Adrenal gland (tissue), 12 donors: ENCODE results near the gene DLG2. TPM values are rescaled to one million over a fixed set of nuclear protein-coding genes. Genes with fewer than 3 reads are reported as not detected.

ENCODE experiments used
- DNase-seq, 7 donors: peaks; one replicate each; pipeline ENCODE4 v3.0.0-alpha.2; 2019 to 2020
- H3K27ac ChIP-seq, 5 donors: fragments of 200-600 bp; sonication (generic) in 4 of 5; 1 replicate in 3 of 5; 2 replicates in 2 of 5; pipeline versions ENCODE4 v1.5.1 to v1.8.0; 2016 to 2020; ENCODE audit warnings: mild to moderate bottlenecking in 1 of 5
- H3K27me3 ChIP-seq: fragments of 200-600 bp; 2 replicates; pipeline ENCODE4 v1.8.0; 2021
- H3K36me3 ChIP-seq, 2 donors: fragments of 200-600 bp; replicated peaks in 1 of 2; 1 replicate in 1 of 2; 2 replicates in 1 of 2; pipeline versions ENCODE4 v1.5.1 to v1.8.0; 2018 to 2022
- H3K4me1 ChIP-seq, 2 donors: fragments of 200-600 bp; replicated peaks in 1 of 2; 1 replicate in 1 of 2; 2 replicates in 1 of 2; pipeline versions ENCODE4 v1.5.1 to v1.8.0; 2018 to 2021
- H3K4me3 ChIP-seq, 4 donors: fragments of 200-600 bp; sonication (generic) in 3 of 4; one replicate each; pipeline ENCODE4 v1.5.1; 2016 to 2018
- H3K9me3 ChIP-seq, 3 donors: fragments of 200-600 bp; sonication (generic) in 1 of 3; replicated peaks in 1 of 3; 1 replicate in 2 of 3; 2 replicates in 1 of 3; pipeline versions ENCODE4 v1.5.1 to v1.8.0; 2016 to 2021
- POLR2A ChIP-seq, 2 donors: fragments of 450-650 bp; IDR thresholded peaks; one replicate each; pipeline ENCODE4 v1.6.1; 2017; ENCODE audit warnings: antibody characterized with exemption in 2 of 2, mild to moderate bottlenecking in 2 of 2, moderate library complexity in 1 of 2
- WGBS, 4 donors: extraction: QIAGEN DNeasy Blood & Tissue Kit in 2 of 4; methylation state at CpG; one replicate each; pipeline versions ENCODE4 v1.1.5 to v1.1.7; 2013 to 2017; 5-methylcytosine and 5-hydroxymethylcytosine counted together
- intact Hi-C, 2 donors: fragments of 100-400 bp; cut with DNase I; formaldehyde crosslinking; loops; one replicate each; pipeline versions ENCODE4 v1.14.1 to v1.15.0; 2022 to 2023
- polyA plus RNA-seq, 3 donors: library from polyadenylated mRNA; stranded (reverse); fragments of 200-250 nt in 2 of 3; fragments of 350-450 nt in 1 of 3; fragmentation: Illumina TruSeq in 1 of 3; extraction: RNeasy Lipid Tissue Mini Kit (QIAGEN cat#74804) in 1 of 3; gene quantifications; one replicate each; pipeline ENCODE4 v1.2.3, GENCODE V29; 2013 to 2014
- total RNA-seq, 9 donors: library from RNA; depleted of rRNA in 4 of 9; stranded (reverse); fragments of >200 nt in 4 of 9; fragments of 120-200 nt in 1 of 9; fragmentation: NEBNext Ultra II Directional in 1 of 9; extraction: Animal tissue kit (Norgen Biotek cat#: 25700) in 1 of 9; gene quantifications; one replicate each; pipeline versions ENCODE4 v1.1.0 to v1.2.4, GENCODE V29; 2013 to 2023
- TF ChIP-seq, protein P1 (sequence below), 6 experiments: fragments of 450-650 bp in 4 of 6; fragments of 200-600 bp in 2 of 6; sonication (generic) in 1 of 6; IDR thresholded peaks; 1 replicate in 5 of 6; 2 replicates in 1 of 6; pipeline versions ENCODE4 v1.5.1 to v1.8.0; 2016 to 2021; ENCODE audit warnings: antibody characterized with exemption in 6 of 6, mild to moderate bottlenecking in 2 of 6, moderate library complexity in 1 of 6
- donor health status: healthy with polysubstance abuse.
- donor health status: Bipolar disorder and iron deficiency.
- donor health status: DM: yes; HTN: yes; CAD: no.
- donor health status: DM: no; HTN: no; CAD: no.
- donor health status: DM: no; HTN: no; CAD: no.
- donor health status: DM: yes; HTN: yes; CAD: no.

DLG2 gene
- total and polyA plus RNA-seq, 12 donors, result 8.3 to 101 (median 37.5) TPM

- WGBS, 4 donors, result 86 to 94% (median 88%) methylated on average over 1 of the region's 1 CpG
- TF ChIP-seq, protein P1, sequence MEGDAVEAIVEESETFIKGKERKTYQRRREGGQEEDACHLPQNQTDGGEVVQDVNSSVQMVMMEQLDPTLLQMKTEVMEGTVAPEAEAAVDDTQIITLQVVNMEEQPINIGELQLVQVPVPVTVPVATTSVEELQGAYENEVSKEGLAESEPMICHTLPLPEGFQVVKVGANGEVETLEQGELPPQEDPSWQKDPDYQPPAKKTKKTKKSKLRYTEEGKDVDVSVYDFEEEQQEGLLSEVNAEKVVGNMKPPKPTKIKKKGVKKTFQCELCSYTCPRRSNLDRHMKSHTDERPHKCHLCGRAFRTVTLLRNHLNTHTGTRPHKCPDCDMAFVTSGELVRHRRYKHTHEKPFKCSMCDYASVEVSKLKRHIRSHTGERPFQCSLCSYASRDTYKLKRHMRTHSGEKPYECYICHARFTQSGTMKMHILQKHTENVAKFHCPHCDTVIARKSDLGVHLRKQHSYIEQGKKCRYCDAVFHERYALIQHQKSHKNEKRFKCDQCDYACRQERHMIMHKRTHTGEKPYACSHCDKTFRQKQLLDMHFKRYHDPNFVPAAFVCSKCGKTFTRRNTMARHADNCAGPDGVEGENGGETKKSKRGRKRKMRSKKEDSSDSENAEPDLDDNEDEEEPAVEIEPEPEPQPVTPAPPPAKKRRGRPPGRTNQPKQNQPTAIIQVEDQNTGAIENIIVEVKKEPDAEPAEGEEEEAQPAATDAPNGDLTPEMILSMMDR (IDR thresholded peaks at IDR 0.05), result no peak
Observed at GRCh38 chr11:84044706-84045105, 1582.4 kb downstream of the DLG2 start.

DNA sequence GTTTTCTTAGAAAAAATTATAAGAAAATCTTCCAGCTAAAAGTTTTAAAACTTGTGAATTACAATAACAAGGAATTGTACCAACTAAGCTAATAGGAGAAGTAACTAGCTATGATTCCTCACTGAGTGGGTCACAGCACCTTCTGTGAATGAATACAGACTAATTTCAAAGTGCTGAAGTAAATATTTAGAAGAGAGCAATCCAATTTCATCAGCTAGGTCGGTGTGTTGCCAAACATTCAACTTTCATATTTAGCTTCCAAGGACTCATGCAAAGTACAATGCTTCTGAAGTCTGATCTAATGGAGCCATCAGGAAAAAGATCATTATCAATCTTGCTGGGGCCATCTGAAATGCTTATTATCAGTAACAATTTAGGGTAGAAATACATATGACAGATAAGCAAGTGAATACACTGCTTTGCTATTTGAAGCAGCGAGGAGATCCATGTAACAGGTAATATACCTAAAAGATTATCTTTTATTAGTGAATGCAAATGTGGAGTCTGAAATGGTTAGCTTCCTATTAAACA lies 1590.4 kb downstream of the DLG2 start:
- 42 to 54% (median 49%) methylated on average over 2 of the region's 2 CpGs for WGBS, 4 donors

More at GRCh38 chr11:84044706-84045105, 1582.4 kb downstream of the DLG2 start:
- no peak overlapping the region for H3K27ac ChIP-seq
- no peaks in the 10 kb centered on the region for H3K27me3 ChIP-seq
- no peaks in the 10 kb centered on the region for H3K9me3 ChIP-seq
- H3K4me3 ChIP-seq, result no peak overlapping the region
- no peaks in the 10 kb centered on the region for H3K4me1 ChIP-seq
- DNase-seq, result no peak
- no peaks in the 10 kb centered on the region for H3K36me3 ChIP-seq
- intact Hi-C loops, result no loop called here

GRCh38 chr11:84035645-84036044 lies 1591.5 kb downstream of the DLG2 start:
- H3K36me3 ChIP-seq, result no peaks in the 10 kb centered on the region
- no peak overlapping the region for H3K4me3 ChIP-seq
- peak overlapping the region in 2 of 5 donors; percentile 6 to 69 for H3K27ac ChIP-seq
- TF ChIP-seq POLR2A (IDR thresholded peaks at IDR 0.05), result no peak
- TF ChIP-seq, protein P1 (IDR thresholded peaks at IDR 0.05), result no peak
- H3K9me3 ChIP-seq, result peaks cover 0 to 9% (median 0%) of the 10 kb centered on the region in 3 donors
- peaks cover 11 to 22% of the 10 kb centered on the region in 2 donors for H3K4me1 ChIP-seq
- intact Hi-C loops, result no loop called here
- WGBS, 4 donors, result 44 to 60% (median 57%) methylated on average over 2 of the region's 2 CpGs
- H3K27me3 ChIP-seq, result no peaks in the 10 kb centered on the region
- no peak for DNase-seq

More for the DNA sequence above, 1590.4 kb downstream of the DLG2 start:
- Histone ChIP-seq H3K36me3 (no peaks in the 10 kb centered on the region), H3K27me3 (no peaks in the 10 kb centered on the region), H3K27ac (peak overlapping the region; percentile 21 to 70 (median 36)), H3K9me3 (peaks cover 0 to 9% (median 0%) of the 10 kb centered on the region in 3 donors), H3K4me1 (peaks cover 11 to 22% of the 10 kb centered on the region in 2 donors), H3K4me3 (peak overlapping the region in 1 of 4 donors; percentile 5)
- peak in 1 of 7 donors; percentile 28 for DNase-seq
- intact Hi-C loops, result no loop called here
- TF ChIP-seq, protein P1 (IDR thresholded peaks at IDR 0.05), result no peak
- no peak for TF ChIP-seq POLR2A (IDR thresholded peaks at IDR 0.05)

DNA sequence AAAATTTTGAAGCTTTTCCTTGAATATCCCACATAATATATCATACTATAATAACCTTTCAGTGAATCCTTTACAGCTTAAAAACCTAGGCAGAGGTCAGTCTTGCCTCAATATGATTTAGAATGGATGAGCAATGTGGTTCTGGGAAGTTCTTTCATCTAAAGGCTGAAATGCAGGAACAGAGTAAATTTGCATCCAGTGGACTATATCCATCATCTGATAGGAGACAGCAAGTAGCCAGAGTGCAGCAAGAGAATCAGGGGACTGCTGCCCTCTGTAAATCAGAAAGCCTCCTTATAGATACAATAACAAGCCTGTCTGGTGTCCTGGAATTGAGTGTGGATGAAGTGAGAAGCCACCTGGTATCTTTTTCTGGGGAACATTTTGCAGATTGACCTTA lies 1592.7 kb downstream of the DLG2 start:
- Histone ChIP-seq H3K4me1 (peaks cover 11 to 22% of the 10 kb centered on the region in 2 donors), H3K9me3 (peaks cover 0 to 9% (median 0%) of the 10 kb centered on the region in 3 donors), H3K27me3 (no peaks in the 10 kb centered on the region), H3K27ac (no peak overlapping the region), H3K4me3 (no peak overlapping the region), H3K36me3 (no peaks in the 10 kb centered on the region)
- no peak for TF ChIP-seq POLR2A (IDR thresholded peaks at IDR 0.05)
- TF ChIP-seq, protein P1 (IDR thresholded peaks at IDR 0.05), result no peak
- DNase-seq, result no peak
- intact Hi-C loops, result no loop called here
